CD1c-positive myeloid dendritic cell (primary cell): Measurements from ENCODE around the gene ZDHHC14.
A peak's percentile ranks its signal among the peaks of the same experiment; 100 is the strongest.

Experiments used
- DNase-seq: peaks from one replicate; pipeline ENCODE4 v3.0.0-alpha.2; 2016; ENCODE audit errors: extremely low spot score

ZDHHC14 gene

GRCh38 chr6:157644043-157644810 lies 263.2 kb downstream of the ZDHHC14 start:
- no peak for DNase-seq

- no peak for DNase-seq
Measured at GRCh38 chr6:157645201-157645795, 264.3 kb downstream of the ZDHHC14 start.

GRCh38 chr6:157646012-157646411 lies 265.0 kb downstream of the ZDHHC14 start:
- peak; percentile 33 for DNase-seq

- DNase-seq: peak; percentile 22
Measured at GRCh38 chr6:157647261-157647915, 266.4 kb downstream of the ZDHHC14 start.

- DNase-seq: no peak
Measured at GRCh38 chr6:157648561-157648960, 267.6 kb downstream of the ZDHHC14 start.

GRCh38 chr6:157649311-157650260 lies 268.6 kb downstream of the ZDHHC14 start:
- DNase-seq: no peak

GRCh38 chr6:157650261-157650640 lies 269.3 kb downstream of the ZDHHC14 start:
- no peak for DNase-seq

GRCh38 chr6:157650801-157651200 lies 269.8 kb downstream of the ZDHHC14 start:
- no peak for DNase-seq

GRCh38 chr6:157651731-157652490 lies 270.9 kb downstream of the ZDHHC14 start:
- DNase-seq: no peak

- no peak for DNase-seq
Measured at GRCh38 chr6:157652601-157653363, 271.8 kb downstream of the ZDHHC14 start.

- DNase-seq: no peak
Measured at GRCh38 chr6:157653521-157653920, 272.5 kb downstream of the ZDHHC14 start.

GRCh38 chr6:157655139-157655538 lies 274.1 kb downstream of the ZDHHC14 start:
- DNase-seq: no peak

- no peak for DNase-seq
Measured at GRCh38 chr6:157656437-157656997, 275.5 kb downstream of the ZDHHC14 start.

GRCh38 chr6:157657754-157658153 lies 276.8 kb downstream of the ZDHHC14 start:
- no peak for DNase-seq

- DNase-seq: no peak
Measured at GRCh38 chr6:157658301-157658700, 277.3 kb downstream of the ZDHHC14 start.

GRCh38 chr6:157659536-157660271 lies 278.7 kb downstream of the ZDHHC14 start:
- DNase-seq: no peak

- no peak for DNase-seq
Measured at GRCh38 chr6:157660414-157660813, 279.4 kb downstream of the ZDHHC14 start.

- no peak for DNase-seq
Measured at GRCh38 chr6:157661652-157662051, 280.7 kb downstream of the ZDHHC14 start.

GRCh38 chr6:157663261-157663660 lies 282.3 kb downstream of the ZDHHC14 start:
- no peak for DNase-seq
